Skeletal muscle tissue (tissue), 4 donors: ENCODE data around the gene CDC14B. TPM values are rescaled to one million over a fixed set of nuclear protein-coding genes. Genes with fewer than 3 reads are reported as not detected.
A peak's percentile ranks its signal among the peaks of the same experiment; 100 is the strongest.
"Not testable (repeated sequence)": the region's sequence is repeated elsewhere in the genome, so short reads cannot be mapped to it uniquely, and the experiment has no call there.

Experiments
- H3K27ac ChIP-seq: one replicate; pipeline ENCODE4 v1.7.0; 2013; ENCODE audit warnings: mild to moderate bottlenecking, low read depth, low read length, inconsistent platforms
- H3K27me3 ChIP-seq, 3 donors: one replicate each; pipeline ENCODE4 v1.7.0; 2013; ENCODE audit warnings: low read length in 3 of 3; ENCODE audit not compliant: control insufficient read depth in 3 of 3, insufficient read depth in 3 of 3
- H3K36me3 ChIP-seq, 3 donors: one replicate each; pipeline ENCODE4 v1.7.0; 2013; ENCODE audit warnings: low read length in 3 of 3; ENCODE audit not compliant: control insufficient read depth in 3 of 3, insufficient read depth in 3 of 3
- H3K4me1 ChIP-seq, 3 donors: one replicate each; pipeline ENCODE4 v1.7.0; 2013; ENCODE audit warnings: low read length in 3 of 3, mild to moderate bottlenecking in 3 of 3; ENCODE audit not compliant: control insufficient read depth in 3 of 3, insufficient read depth in 3 of 3
- H3K4me3 ChIP-seq, 3 donors: one replicate each; pipeline ENCODE4 v1.7.0; 2013; ENCODE audit warnings: low read length in 3 of 3
- H3K9ac ChIP-seq, 3 donors: one replicate each; pipeline ENCODE4 v1.7.0; 2013; ENCODE audit warnings: low read length in 3 of 3, mild to moderate bottlenecking in 3 of 3, moderate library complexity in 2 of 3, low read depth in 1 of 3
- H3K9me3 ChIP-seq, 3 donors: one replicate each; pipeline ENCODE4 v1.7.0; 2013; ENCODE audit warnings: low read length in 3 of 3; ENCODE audit not compliant: control insufficient read depth in 3 of 3
- total RNA-seq: library from RNA; depleted of rRNA; stranded (reverse); fragments of >200 nt; gene quantifications from one replicate; pipeline ENCODE4 v1.2.3, GENCODE V29; 2014
- donor health status: Osteomylitis.

The CDC14B gene
- total RNA-seq, 1 donor from 2014 or later = 45.9 TPM

- H3K4me3 ChIP-seq = peak overlapping the region; percentile 80 to 84 (median 82)
These were observed 35.0 kb upstream of the CDC14B start for GRCh38 chr9:96654450-96655197.

GRCh38 chr9:96651626-96652025 is 32.0 kb upstream of the CDC14B start:
- H3K9me3 ChIP-seq = no peaks in the 10 kb centered on the region
- H3K27ac ChIP-seq = no peak overlapping the region
- H3K4me1 ChIP-seq = peaks cover 10 to 19% (median 15%) of the 10 kb centered on the region in 3 donors
- no peak overlapping the region for H3K9ac ChIP-seq
- H3K27me3 ChIP-seq = no peaks in the 10 kb centered on the region
- H3K36me3 ChIP-seq = peaks cover 0 to 10% (median 9%) of the 10 kb centered on the region in 3 donors
- H3K4me3 ChIP-seq = no peak overlapping the region

More at GRCh38 chr9:96654450-96655197, 35.0 kb upstream of the CDC14B start:
- Histone ChIP-seq H3K36me3 (peaks cover 0 to 10% (median 8%) of the 10 kb centered on the region in 3 donors), H3K9me3 (no peaks in the 10 kb centered on the region), H3K4me1 (peaks cover 6 to 16% (median 9%) of the 10 kb centered on the region in 3 donors), H3K9ac (peak overlapping the region; percentile 85 to 93 (median 91)), H3K27me3 (no peaks in the 10 kb centered on the region), H3K27ac (peak overlapping the region; percentile 96)

- Histone ChIP-seq H3K4me3 (no peak overlapping the region), H3K4me1 (peaks cover 16 to 26% (median 17%) of the 10 kb centered on the region in 3 donors), H3K36me3 (peaks cover 0 to 10% (median 9%) of the 10 kb centered on the region in 3 donors), H3K27ac (peak overlapping the region; percentile 59), H3K27me3 (no peaks in the 10 kb centered on the region), H3K9ac (peak overlapping the region in 2 of 3 donors; percentile 27 to 40), H3K9me3 (no peaks in the 10 kb centered on the region)
These were observed 30.1 kb upstream of the CDC14B start for GRCh38 chr9:96649620-96650324.

GRCh38 chr9:96646081-96646991 is 26.7 kb upstream of the CDC14B start:
- peak overlapping the region; percentile 87 for H3K27ac ChIP-seq
- H3K9ac ChIP-seq = peak overlapping the region in 2 of 3 donors; percentile 35 to 40
- H3K36me3 ChIP-seq = peaks cover 2 to 19% (median 10%) of the 10 kb centered on the region in 3 donors
- no peaks in the 10 kb centered on the region for H3K27me3 ChIP-seq
- H3K4me1 ChIP-seq = peaks cover 13 to 14% (median 14%) of the 10 kb centered on the region in 3 donors
- no peaks in the 10 kb centered on the region for H3K9me3 ChIP-seq
- peak overlapping the region; percentile 3 to 27 (median 4) for H3K4me3 ChIP-seq

- peaks cover 0 to 12% (median 2%) of the 10 kb centered on the region in 3 donors for H3K36me3 ChIP-seq
These were observed 24.5 kb upstream of the CDC14B start for GRCh38 chr9:96644137-96644536.

GRCh38 chr9:96641514-96641913 is 21.9 kb upstream of the CDC14B start:
- no peaks in the 10 kb centered on the region for H3K9me3 ChIP-seq
- H3K4me1 ChIP-seq = peaks cover 4 to 6% (median 5%) of the 10 kb centered on the region in 3 donors
- H3K9ac ChIP-seq = no peak overlapping the region
- H3K4me3 ChIP-seq = no peak overlapping the region
- H3K27me3 ChIP-seq = no peaks in the 10 kb centered on the region
- H3K36me3 ChIP-seq = peaks cover 0 to 10% (median 2%) of the 10 kb centered on the region in 3 donors
- H3K27ac ChIP-seq = no peak overlapping the region

More at GRCh38 chr9:96644137-96644536, 24.5 kb upstream of the CDC14B start:
- H3K4me3 ChIP-seq = no peak overlapping the region
- H3K9ac ChIP-seq = no peak overlapping the region
- H3K9me3 ChIP-seq = no peaks in the 10 kb centered on the region
- no peak overlapping the region for H3K27ac ChIP-seq
- no peaks in the 10 kb centered on the region for H3K27me3 ChIP-seq
- H3K4me1 ChIP-seq = peaks cover 7 to 10% (median 7%) of the 10 kb centered on the region in 3 donors

GRCh38 chr9:96638606-96639364 is 19.1 kb upstream of the CDC14B start:
- H3K27ac ChIP-seq = no peak overlapping the region
- H3K9me3 ChIP-seq = no peaks in the 10 kb centered on the region
- no peak overlapping the region for H3K4me3 ChIP-seq
- no peaks in the 10 kb centered on the region for H3K27me3 ChIP-seq
- no peaks in the 10 kb centered on the region for H3K4me1 ChIP-seq
- H3K36me3 ChIP-seq = peaks cover 0 to 7% (median 2%) of the 10 kb centered on the region in 3 donors
- no peak overlapping the region for H3K9ac ChIP-seq

- H3K9me3 ChIP-seq = no peaks in the 10 kb centered on the region
- peaks cover 0 to 6% (median 0%) of the 10 kb centered on the region in 3 donors for H3K27me3 ChIP-seq
- H3K27ac ChIP-seq = no peak overlapping the region
- no peak overlapping the region for H3K4me3 ChIP-seq
- H3K4me1 ChIP-seq = no peaks in the 10 kb centered on the region
- H3K36me3 ChIP-seq = no peaks in the 10 kb centered on the region
- H3K9ac ChIP-seq = no peak overlapping the region
These were observed 16.7 kb upstream of the CDC14B start for GRCh38 chr9:96636368-96636767.

- H3K27me3 ChIP-seq, H3K9me3 ChIP-seq, H3K27ac ChIP-seq, H3K9ac ChIP-seq, H3K36me3 ChIP-seq, H3K4me1 ChIP-seq, H3K4me3 ChIP-seq: not testable (repeated sequence)
These were observed 13.9 kb upstream of the CDC14B start for GRCh38 chr9:96633579-96633978.
